ENCODE data around the gene PPP6R3. TPM values are rescaled to one million over a fixed set of nuclear protein-coding genes. Genes with fewer than 3 reads are reported as not detected.

Gene PPP6R3
- total and polyA plus RNA-seq, 10 of the 15 experiments (the other 5 are each of a cell fraction or from before 2014, with no cell fraction given) = 12.4 to 123 (median 74.1) TPM

- in situ Hi-C loops (cut with MboI) (no loop called here), intact Hi-C loops (cut with micrococcal nuclease; ENCODE audit: unreplicated experiment) (no loop called here)
- 10% methylated on average over 23 of the region's 24 CpGs for WGBS (ENCODE audit: insufficient coverage, insufficient replicate concordance, low lambda C conversion rate, missing lambda C conversion rate)
- ChIA-PET SMC1A (ENCODE audit: uncharacterized antibody, unreplicated experiment) (interaction anchor here (1.0 kb wide), 1 partner anchor 42 kb away, joined by 3 read pairs; no protein-coding TSS in a partner anchor), RAD21 (ENCODE audit: unreplicated experiment) (interaction anchor here (1.1 to 1.7 kb wide), 3 partner anchors 29 to 115 kb away, joined by 3 to 4 read pairs (median 4); no protein-coding TSS in a partner anchor), CTCF (no interaction called here), POLR2A (no interaction called here)
- Histone ChIP-seq H3K27me3 (replicated peaks in 1 of 2; ENCODE audit: control insufficient read depth in 2 of 2, insufficient read depth in 2 of 2, low read length in 1 of 2) (no peaks in the 10 kb centered on the region), H3K36me3 (ENCODE audit: control insufficient read depth in 2 of 2, insufficient read depth in 2 of 2, low read length in 1 of 2) (peaks cover 9 to 30% of the 10 kb centered on the region in 2 experiments; a peak in 3 of 4 replicates), H3K27ac (ENCODE audit: control insufficient read depth, insufficient read depth) (peak overlapping the region; percentile 45), H3K79me2 (ENCODE audit: control insufficient read depth, insufficient read depth, low read length) (no peaks in the 10 kb centered on the region), H4K20me1 (ENCODE audit: control insufficient read depth, insufficient read depth) (no peaks in the 10 kb centered on the region), H3K4me3 (no peak overlapping the region), H3K9me3 (replicated peaks; ENCODE audit: control insufficient read depth, insufficient read depth, low read length) (no peaks in the 10 kb centered on the region), H3K4me1 (ENCODE audit: control insufficient read depth, insufficient read depth, low read length) (peaks cover 27% of the 10 kb centered on the region), H2AFZ (ENCODE audit: control insufficient read depth, low read depth, low read length) (peak overlapping the region; percentile 21), H3K4me2 (ENCODE audit: control insufficient read depth, insufficient read depth) (peak overlapping the region; percentile 53), H3K9ac (ENCODE audit: control insufficient read depth, insufficient read depth, low read length) (no peak overlapping the region)
- DNase-seq (ENCODE audit: low read depth, low spot score) = peak; percentile 85
- peak; percentile 93 for ATAC-seq
- peak; percentile 79 for FAIRE-seq
- no TSS peak for BruUV-seq (replicated peaks)
- TF ChIP-seq SP1 (IDR thresholded peaks at IDR 0.05; ENCODE audit: low read depth, low read length) (peak; percentile 35), BCL3 (IDR thresholded peaks at IDR 0.05; ENCODE audit: borderline replicate concordance, insufficient read depth, low read depth, low read length, poor library complexity, severe bottlenecking) (peak; percentile 54), DPF2 (IDR thresholded peaks at IDR 0.05) (peak; percentile 94), RFX5 (IDR thresholded peaks at IDR 0.05; ENCODE audit: low read depth, low read length) (no peak), TCF12 (IDR thresholded peaks at IDR 0.05; ENCODE audit: low read depth, low read length) (peak; percentile 88), KAT2A (conservative IDR thresholded peaks at IDR 0.05; ENCODE audit: control insufficient read depth, low read depth, low read length) (no peak), SMAD1 (IDR thresholded peaks at IDR 0.05; ENCODE audit: low read depth, partially characterized antibody) (no peak), REST (IDR thresholded peaks at IDR 0.05; ENCODE audit: low read depth, low read length) (no peak), ZBED1 (IDR thresholded peaks at IDR 0.05; ENCODE audit: borderline replicate concordance) (peak; percentile 56; the same call in 1 of the 2 replicates), YY1 (IDR thresholded peaks at IDR 0.05; ENCODE audit: low read depth, low read length) (peak; percentile 88), HSF1 (IDR thresholded peaks at IDR 0.05; ENCODE audit: low read depth, low read length) (no peak), GATAD2B (conservative IDR thresholded peaks at IDR 0.05; ENCODE audit: low read depth) (peak; percentile 52), USF1 (IDR thresholded peaks at IDR 0.05; ENCODE audit: borderline replicate concordance, extremely low read length, insufficient read depth, low read depth, low read length) (peak; percentile 76), IRF4 (IDR thresholded peaks at IDR 0.05; ENCODE audit: low read depth, low read length) (peak; percentile 96), CBX3 (IDR thresholded peaks at IDR 0.05; ENCODE audit: borderline replicate concordance, low read depth) (no peak), MAX (IDR thresholded peaks at IDR 0.05; ENCODE audit: low read depth, low read length) (peak; percentile 54)
Observed at GRCh38 chr11:68412593-68413475, 47.7 kb upstream of the PPP6R3 start.
